Measurements from ENCODE around the gene TNS1. TPM values are rescaled to one million over a fixed set of nuclear protein-coding genes. Genes with fewer than 3 reads are reported as not detected.
"Not testable (repeated sequence)": the region's sequence is repeated elsewhere in the genome, so short reads cannot be mapped to it uniquely, and the experiment has no call there.

Gene TNS1
- total RNA-seq, 1 donor from 2014 or later = 219 TPM

- H3K4me3 Mint-ChIP-seq (ENCODE audit: unreplicated experiment) = no peak overlapping the region
- no peak overlapping the region for H3K27ac Mint-ChIP-seq (ENCODE audit: unreplicated experiment)
- H3K27me3 ChIP-seq (ENCODE audit: insufficient read depth, low read length) = no peaks in the 10 kb centered on the region
- peaks cover 72% of the 10 kb centered on the region for H3K36me3 ChIP-seq (ENCODE audit: insufficient read depth, low read length)
- H3K4me3 ChIP-seq (ENCODE audit: insufficient read depth, low read depth, low read length) = no peak overlapping the region
- TF ChIP-seq CTCF (IDR thresholded peaks at IDR 0.05; ENCODE audit: insufficient read depth, low read depth, low read length) (no peak), EZH2 (IDR thresholded peaks at IDR 0.05; ENCODE audit: insufficient read depth, low read length) (no peak)
- DNase-seq (ENCODE audit: low read depth) (no peak), FAIRE-seq (no peak)
- no peaks in the 10 kb centered on the region for H3K79me2 ChIP-seq (ENCODE audit: insufficient read depth, low read length)
- H3K9ac ChIP-seq (ENCODE audit: low read length) = no peak overlapping the region
- H3K36me3 Mint-ChIP-seq (ENCODE audit: low read depth, unreplicated experiment) = peaks cover 60% of the 10 kb centered on the region
- no peaks in the 10 kb centered on the region for H3K9me3 Mint-ChIP-seq (ENCODE audit: unreplicated experiment)
- no peak overlapping the region for H3K27ac ChIP-seq (ENCODE audit: low read depth, low read length)
- no peaks in the 10 kb centered on the region for H3K9me3 ChIP-seq (ENCODE audit: insufficient read depth, low read depth, low read length)
- H2AFZ ChIP-seq (ENCODE audit: low read depth, low read length) = no peak overlapping the region
- H3K4me2 ChIP-seq (ENCODE audit: low read length) = no peak overlapping the region
- no peaks in the 10 kb centered on the region for H3K4me1 ChIP-seq (ENCODE audit: insufficient read depth, low read length)
- peaks cover 84% of the 10 kb centered on the region for H4K20me1 ChIP-seq (ENCODE audit: insufficient read depth, low read length)
- H3K4me1 Mint-ChIP-seq (ENCODE audit: low read depth, unreplicated experiment) = peaks cover 5% of the 10 kb centered on the region
- no peaks in the 10 kb centered on the region for H3K27me3 Mint-ChIP-seq (ENCODE audit: low read depth, unreplicated experiment)
Observed at GRCh38 chr2:217810260-217810659, 192.5 kb downstream of the TNS1 start.

- FAIRE-seq (no peak), DNase-seq (ENCODE audit: low read depth) (no peak)
- TF ChIP-seq CTCF (IDR thresholded peaks at IDR 0.05; ENCODE audit: insufficient read depth, low read depth, low read length) (no peak), EZH2 (IDR thresholded peaks at IDR 0.05; ENCODE audit: insufficient read depth, low read length) (no peak)
- Mint-ChIP-seq H3K4me3 (ENCODE audit: unreplicated experiment) (no peak overlapping the region), H3K27ac (ENCODE audit: unreplicated experiment) (no peak overlapping the region), H3K27me3 (ENCODE audit: low read depth, unreplicated experiment) (no peaks in the 10 kb centered on the region), H3K36me3 (ENCODE audit: low read depth, unreplicated experiment) (peaks cover 55% of the 10 kb centered on the region), H3K9me3 (ENCODE audit: unreplicated experiment) (no peaks in the 10 kb centered on the region), H3K4me1 (ENCODE audit: low read depth, unreplicated experiment) (peaks cover 2% of the 10 kb centered on the region)
- Histone ChIP-seq H3K9ac (ENCODE audit: low read length) (no peak overlapping the region), H3K9me3 (ENCODE audit: insufficient read depth, low read depth, low read length) (no peaks in the 10 kb centered on the region), H4K20me1 (ENCODE audit: insufficient read depth, low read length) (peaks cover 83% of the 10 kb centered on the region), H3K4me3 (ENCODE audit: insufficient read depth, low read depth, low read length) (no peak overlapping the region), H3K4me1 (ENCODE audit: insufficient read depth, low read length) (no peaks in the 10 kb centered on the region), H3K27me3 (ENCODE audit: insufficient read depth, low read length) (no peaks in the 10 kb centered on the region), H3K4me2 (ENCODE audit: low read length) (no peak overlapping the region), H3K36me3 (ENCODE audit: insufficient read depth, low read length) (peaks cover 67% of the 10 kb centered on the region), H3K79me2 (ENCODE audit: insufficient read depth, low read length) (no peaks in the 10 kb centered on the region), H2AFZ (ENCODE audit: low read depth, low read length) (no peak overlapping the region), H3K27ac (ENCODE audit: low read depth, low read length) (no peak overlapping the region)
Observed at GRCh38 chr2:217809736-217810135, 193.1 kb downstream of the TNS1 start.

GRCh38 chr2:217808967-217809366 lies 193.8 kb downstream of the TNS1 start:
- FAIRE-seq; DNase-seq (ENCODE audit: low read depth); H3K4me2 ChIP-seq (ENCODE audit: low read length); H3K4me1 Mint-ChIP-seq (ENCODE audit: low read depth, unreplicated experiment); H3K79me2 ChIP-seq (ENCODE audit: insufficient read depth, low read length); H3K27me3 Mint-ChIP-seq (ENCODE audit: low read depth, unreplicated experiment); H3K4me3 ChIP-seq (ENCODE audit: insufficient read depth, low read depth, low read length); H2AFZ ChIP-seq (ENCODE audit: low read depth, low read length); H3K27ac Mint-ChIP-seq (ENCODE audit: unreplicated experiment); H3K9me3 ChIP-seq (ENCODE audit: insufficient read depth, low read depth, low read length); H3K4me3 Mint-ChIP-seq (ENCODE audit: unreplicated experiment); H3K9me3 Mint-ChIP-seq (ENCODE audit: unreplicated experiment); H3K9ac ChIP-seq (ENCODE audit: low read length); H3K27me3 ChIP-seq (ENCODE audit: insufficient read depth, low read length); H3K4me1 ChIP-seq (ENCODE audit: insufficient read depth, low read length); H3K27ac ChIP-seq (ENCODE audit: low read depth, low read length): not testable (repeated sequence)
- Histone ChIP-seq H4K20me1 (ENCODE audit: insufficient read depth, low read length) (peaks cover 83% of the 10 kb centered on the region), H3K36me3 (ENCODE audit: insufficient read depth, low read length) (peaks cover 61% of the 10 kb centered on the region)
- peaks cover 55% of the 10 kb centered on the region for H3K36me3 Mint-ChIP-seq (ENCODE audit: low read depth, unreplicated experiment)
